NCI-H2081 (cell line): ENCODE data around the gene PCDH17.

Experiments
- DNase-seq, 2 experiments: peaks; one replicate each; lab custom pipeline; 2025; lab: John Stamatoyannopoulos, UW

Gene PCDH17

DNA sequence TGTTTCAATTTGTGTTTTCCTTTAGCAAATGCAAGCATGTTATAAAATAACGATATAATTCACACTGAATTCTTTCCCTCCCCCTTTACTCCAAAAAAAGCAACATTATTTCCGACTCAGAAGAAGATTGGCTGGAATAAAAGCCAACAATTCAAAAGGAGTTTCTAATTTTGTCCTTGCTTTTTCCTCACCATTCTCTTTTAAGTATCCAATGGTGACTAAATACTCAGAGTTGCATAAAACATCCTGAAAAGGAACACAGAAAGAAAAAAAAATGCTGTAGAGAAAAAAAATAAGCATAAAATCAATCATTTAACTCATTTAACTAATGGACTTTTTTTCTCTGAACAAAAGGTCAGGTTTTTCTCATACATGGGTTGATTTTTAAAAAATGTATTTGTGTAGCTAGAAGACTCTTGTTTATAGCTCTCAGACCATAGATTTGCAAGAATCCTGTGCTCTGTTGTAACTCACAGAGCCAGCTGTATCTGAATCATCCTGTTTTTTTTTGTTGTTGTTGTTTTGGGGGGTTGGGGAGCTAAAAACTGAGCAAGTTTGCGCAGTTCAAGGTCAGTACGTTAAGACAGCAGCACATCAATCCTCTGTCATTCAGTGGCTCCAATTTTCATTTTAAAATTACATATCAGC lies 108.1 kb downstream of the PCDH17 start:
- no peak for DNase-seq

DNA sequence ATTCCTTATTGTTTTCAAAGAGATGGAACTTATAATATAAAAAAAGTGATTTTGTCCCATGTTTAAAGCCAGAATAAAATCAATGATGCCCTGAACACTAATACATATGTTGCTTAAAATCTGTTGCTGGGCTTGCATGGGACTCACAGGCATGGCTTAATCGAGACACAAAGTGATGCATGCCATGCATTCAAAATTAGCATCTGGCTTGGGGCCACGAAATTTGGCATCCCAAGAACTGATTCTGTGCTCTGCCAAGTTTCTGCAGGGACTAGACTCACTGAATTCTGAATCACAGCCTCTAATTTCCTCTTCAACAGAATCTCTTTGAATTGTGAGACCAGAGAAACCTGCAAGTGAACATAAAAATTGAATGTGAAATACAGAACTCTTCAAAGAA lies 109.2 kb downstream of the PCDH17 start:
- DNase-seq: no peak

DNA sequence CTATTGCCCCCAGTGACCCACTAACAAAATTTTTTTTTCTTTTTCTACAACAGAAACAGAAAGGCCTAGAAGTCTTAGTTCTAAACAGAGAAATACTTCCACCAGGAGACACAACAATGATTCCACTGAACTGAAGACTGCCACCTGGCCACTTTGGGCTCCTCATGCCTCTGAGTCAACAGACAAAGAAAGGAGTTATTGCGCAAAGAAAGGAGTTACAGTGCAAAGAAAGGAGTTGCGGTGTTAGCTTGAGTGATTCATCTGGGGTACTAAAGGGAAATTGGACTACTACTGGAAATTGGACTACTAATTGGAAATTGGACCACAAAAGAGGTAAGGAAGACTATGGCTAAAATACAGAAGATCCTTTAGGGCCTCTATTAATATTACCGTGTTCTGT lies 116.6 kb downstream of the PCDH17 start:
- no peak for DNase-seq

DNA sequence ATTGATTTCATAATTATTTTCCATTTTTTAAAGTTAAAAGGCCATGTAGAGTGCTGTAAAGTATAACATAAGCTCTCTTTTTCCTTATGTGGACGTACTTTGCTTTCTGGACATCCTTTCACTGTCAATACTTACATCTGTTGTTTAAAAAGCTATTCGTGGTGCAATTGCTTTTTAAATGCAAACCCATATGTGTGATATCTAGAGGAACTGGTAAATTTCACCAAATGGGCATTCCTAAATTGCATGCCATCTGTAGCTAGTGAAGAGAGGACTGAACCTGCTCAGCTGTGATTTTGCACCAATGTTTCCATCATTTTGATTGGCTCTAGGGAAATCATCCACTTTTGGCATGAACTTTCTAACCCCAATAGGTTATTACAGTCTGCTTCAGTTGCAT lies 129.4 kb downstream of the PCDH17 start:
- DNase-seq: no peak

DNA sequence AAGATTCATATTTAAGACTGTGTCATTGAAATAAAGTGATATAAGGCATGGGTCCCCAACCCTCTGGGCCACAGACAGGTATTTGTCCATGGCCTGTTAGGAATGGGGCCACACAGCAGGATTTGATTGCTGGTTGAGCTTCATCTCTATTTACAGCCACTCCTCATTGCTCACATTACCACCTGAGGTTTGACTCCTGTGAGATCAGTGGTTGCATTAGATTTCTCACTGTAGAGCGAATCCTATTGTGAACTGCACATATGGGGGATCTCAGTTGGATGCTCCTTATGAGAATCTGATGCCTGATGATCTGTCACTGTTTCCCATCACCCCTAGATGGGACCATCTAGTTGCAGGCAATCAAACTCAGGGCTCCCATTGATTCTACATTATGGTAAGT lies 132.1 kb downstream of the PCDH17 start:
- no peak for DNase-seq
